HG03196 (cell line): ENCODE measurements around the gene SNRPD3.
"Not testable (repeated sequence)": the region's sequence is repeated elsewhere in the genome, so short reads cannot be mapped to it uniquely, and the experiment has no call there.

Source experiments
- ATAC-seq: cut with Tn5 transposase; IDR thresholded peaks from one replicate; pipeline ENCODE4 v1.9.1; 2021; ENCODE audit not compliant: unreplicated experiment

The SNRPD3 gene

DNA sequence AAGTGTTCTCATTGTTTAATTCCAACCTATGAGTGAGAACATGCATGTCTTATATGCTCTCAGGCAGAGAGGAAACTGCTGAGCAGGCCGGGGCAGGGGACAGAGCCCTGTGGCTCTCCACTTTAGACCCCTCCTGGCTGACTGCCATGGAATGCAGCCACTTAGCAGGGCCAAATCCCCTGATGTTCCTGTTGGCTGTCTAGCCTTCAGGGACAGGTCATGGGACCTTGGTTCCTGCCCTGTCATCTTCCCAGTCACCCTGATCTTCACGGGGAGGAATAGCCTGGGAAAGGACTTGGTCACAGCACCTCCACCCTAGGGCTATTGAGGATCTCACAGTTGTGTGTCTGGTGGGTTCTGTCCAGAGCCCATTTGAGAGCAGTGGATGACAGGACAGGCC is 50.5 kb downstream of the SNRPD3 start:
- ATAC-seq: not testable (repeated sequence)

DNA sequence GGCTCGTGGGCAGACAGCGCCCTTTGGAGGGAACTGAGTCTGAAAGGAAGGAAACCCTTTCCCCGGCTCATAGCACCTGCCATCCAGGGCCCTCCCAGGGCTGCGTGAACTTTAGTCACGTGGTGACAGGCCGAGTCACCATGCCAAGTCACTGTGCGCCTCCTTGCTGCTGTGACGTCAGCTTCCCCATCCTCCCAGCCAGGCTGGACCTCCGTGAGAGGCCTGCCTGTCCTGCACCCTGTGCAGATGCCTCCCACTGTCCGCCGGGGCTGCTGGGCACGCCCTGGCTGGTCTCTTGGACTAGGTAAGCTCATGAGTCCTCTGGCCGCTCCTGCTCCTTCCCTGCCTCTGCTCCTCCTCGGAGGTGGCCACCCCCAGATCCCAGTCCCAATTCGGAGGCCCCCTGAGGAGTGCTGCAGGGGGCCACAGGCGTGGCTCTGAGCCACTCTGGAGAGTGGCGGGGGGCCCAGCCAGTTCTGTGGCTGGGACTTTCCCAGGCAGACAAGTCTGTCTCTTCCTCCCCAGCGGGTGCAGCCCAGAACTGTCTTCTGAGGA is 51.7 kb downstream of the SNRPD3 start:
- ATAC-seq: not testable (repeated sequence)

DNA sequence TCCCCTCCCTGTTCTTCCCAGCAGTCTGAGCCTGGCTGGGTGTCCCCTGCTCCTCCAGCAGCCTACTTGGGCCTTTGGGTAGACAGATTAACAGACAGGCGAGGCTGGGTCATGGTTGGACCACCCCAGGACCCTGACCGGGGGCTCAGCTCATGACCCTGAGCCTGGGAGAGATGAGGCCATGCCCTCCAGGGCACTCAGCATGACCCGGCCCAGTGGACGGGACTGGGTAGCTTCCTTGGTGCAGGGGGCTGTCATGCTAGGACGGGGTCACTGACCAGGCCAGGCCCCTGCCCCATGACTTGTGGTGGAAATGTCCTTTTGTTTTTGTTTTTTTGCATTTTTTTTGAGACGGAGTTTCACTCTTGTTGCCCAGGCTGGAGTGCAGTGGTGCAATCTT is 52.5 kb downstream of the SNRPD3 start:
- not testable (repeated sequence) for ATAC-seq

DNA sequence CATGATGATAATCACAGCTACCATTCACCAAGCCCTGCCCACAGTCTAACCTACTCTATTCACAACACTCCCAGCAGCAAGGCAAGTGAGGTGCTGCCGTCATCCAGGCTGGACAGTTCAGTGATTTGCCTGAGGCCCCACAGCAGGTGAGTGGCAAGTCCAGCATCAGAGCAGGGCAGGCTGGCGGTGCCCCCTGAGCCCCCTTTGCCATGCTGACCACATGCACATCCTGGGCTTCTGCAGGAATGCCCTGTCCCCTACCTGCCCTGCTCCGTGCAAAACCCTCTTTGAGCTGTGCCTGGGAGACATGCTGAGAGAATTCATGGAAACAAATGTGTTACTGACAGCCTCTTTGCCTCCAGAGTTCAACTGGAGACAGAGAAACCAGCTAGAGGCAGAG is 54.1 kb downstream of the SNRPD3 start:
- not testable (repeated sequence) for ATAC-seq

DNA sequence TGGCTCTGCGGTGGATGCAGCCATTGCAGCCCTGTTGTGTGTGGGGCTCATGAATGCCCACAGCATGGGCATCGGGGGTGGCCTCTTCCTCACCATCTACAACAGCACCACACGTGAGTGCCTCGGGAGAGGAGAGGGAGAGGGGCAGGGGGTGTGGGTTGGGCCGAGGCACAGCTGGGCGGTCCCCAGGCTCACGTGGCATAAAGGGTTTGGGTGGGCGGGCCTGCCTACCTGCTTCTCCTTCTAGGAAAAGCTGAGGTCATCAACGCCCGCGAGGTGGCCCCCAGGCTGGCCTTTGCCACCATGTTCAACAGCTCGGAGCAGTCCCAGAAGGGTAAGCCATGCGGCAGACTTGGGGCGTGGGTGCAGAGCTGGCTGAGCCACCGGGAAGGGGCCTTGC is 59.0 kb downstream of the SNRPD3 start:
- ATAC-seq: not testable (repeated sequence)

DNA sequence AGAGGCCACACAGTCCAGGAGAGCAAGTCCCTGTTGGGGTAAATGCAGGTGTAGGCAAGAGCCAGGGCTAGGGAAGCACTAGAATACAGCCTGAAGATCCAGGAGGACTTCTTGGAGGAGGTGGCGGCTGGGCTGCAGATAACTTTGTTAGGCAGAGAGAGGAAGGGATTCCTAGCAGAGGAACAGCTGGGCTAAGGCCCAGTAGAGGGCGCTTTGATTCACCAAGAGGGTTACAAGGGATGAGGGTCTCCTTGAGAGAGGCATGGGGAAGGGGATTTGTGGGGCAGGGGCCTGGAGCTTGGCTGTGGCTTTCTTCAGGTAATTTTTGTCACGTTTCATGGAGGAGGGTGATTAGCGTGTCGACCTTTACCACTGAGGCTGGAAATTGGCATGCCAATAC is 65.4 kb downstream of the SNRPD3 start:
- ATAC-seq: not testable (repeated sequence)

DNA sequence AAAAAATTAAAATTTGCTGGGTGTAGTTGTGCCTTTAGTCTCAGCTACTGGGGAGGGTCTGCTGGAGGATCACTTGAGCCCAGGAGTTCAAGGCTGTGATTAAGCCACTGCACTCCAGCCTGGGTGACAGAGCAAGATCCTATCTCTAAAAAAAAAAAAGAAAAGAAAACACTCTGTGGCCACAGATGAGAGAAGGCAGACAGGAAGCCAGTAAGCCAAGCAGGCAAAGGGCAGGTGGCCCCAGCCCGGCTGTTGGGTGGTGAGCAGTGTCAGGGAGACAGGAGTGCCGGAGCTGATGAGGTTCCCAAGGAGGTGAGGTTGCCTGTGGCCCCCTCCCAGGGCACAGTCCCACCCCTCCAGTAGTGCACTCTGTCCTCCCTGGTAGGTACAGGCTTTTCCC is 66.8 kb downstream of the SNRPD3 start:
- ATAC-seq: not testable (repeated sequence)
